A549 treated with Mapracorat at 1 μM for 4 hours (cell line): ENCODE data around the gene DCAF8. TPM values are rescaled to one million over a fixed set of nuclear protein-coding genes. Genes with fewer than 3 reads are reported as not detected.

ENCODE experiments used
- total RNA-seq: library from RNA; stranded (reverse); fragments of 200-300 nt; extraction: Qiagen RNA extraction; gene quantifications from 5 replicates; pipeline ENCODE4 v1.2.3, GENCODE V29; 2022

DCAF8 gene
- 40.5 to 56.2 TPM (median 51.8 TPM) in 5 replicates for total RNA-seq

DNA sequence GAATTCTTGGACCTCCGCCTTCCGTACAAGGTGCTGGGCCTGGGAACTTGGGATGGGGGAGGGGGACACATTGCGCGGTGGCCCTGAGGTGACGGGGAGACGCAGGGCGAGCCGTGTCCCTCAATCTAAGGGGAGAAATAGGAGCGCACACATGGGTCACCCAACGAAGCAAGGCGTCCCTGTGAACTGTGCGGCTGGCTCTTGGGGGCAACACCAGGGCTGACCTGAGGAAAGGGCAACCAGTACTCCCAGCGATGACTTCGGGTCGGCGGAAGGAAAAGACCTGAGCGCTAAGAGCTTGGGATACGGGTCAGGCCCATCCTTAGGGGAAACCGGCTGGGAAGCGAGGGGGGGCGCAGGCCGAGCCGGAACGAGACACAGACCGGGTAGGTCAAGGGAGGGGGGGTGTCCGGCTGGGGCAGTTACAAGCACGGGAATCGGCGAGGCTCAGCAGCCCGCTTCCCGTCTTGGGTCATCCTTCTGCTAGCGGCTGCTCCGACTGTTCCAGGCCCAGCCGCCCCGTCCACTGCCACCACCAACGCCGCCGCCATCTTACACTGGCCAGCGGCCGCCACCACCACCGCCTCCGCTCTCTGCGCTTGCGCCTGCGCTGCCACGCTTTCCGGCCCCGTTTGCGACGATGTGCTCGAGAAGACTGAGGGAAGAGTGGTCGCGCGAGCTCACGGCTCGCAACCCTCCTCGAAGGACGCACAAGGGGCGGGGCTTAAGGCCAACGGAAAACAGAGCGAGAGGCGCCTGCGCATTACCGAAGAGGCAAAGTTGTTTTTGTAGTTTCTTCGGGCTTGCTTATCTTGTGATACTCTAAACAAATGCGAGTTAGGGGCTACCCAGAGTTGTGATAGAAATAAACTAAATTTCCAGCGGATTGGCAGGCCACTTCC is at the start of gene DCAF8:
Gene DCAF8 (minus strand): TSS at position 657 of the 902 bp plus-strand sequence. CDS start 18,541 bp downstream, outside the sequence.

DNA sequence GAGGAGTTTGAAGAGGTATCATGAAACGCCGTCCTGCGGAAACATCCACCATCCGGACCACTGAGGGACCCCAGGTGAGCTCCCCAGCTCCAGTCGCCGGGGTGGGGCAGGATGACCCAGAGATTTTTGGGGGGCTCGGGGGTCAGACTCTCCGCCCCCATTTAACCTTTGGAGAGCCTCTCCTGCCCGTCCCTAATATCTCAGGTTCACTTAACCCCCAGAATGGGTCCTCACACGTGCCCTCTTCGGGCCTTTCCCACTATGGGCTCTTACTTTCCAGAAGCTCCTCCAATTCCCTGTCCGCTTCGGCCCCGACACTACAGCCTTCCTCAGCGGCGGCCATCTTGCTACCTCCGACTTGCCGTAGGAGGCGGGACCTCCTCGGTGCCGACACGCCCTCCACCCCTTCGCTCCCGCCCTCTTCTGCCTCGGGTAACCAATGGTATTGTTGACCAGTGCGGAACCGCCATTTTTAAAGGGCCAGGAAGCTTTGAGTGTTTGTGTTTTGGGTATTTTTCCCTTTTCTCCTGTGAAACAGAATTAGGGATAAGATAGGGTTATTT is 22.5 kb upstream of the DCAF8 start, which contains the start of gene PEX19:
Gene PEX19 (minus strand): TSS at position 352 of the 563 bp plus-strand sequence. CDS start 9 bp downstream, at position 343.

DNA sequence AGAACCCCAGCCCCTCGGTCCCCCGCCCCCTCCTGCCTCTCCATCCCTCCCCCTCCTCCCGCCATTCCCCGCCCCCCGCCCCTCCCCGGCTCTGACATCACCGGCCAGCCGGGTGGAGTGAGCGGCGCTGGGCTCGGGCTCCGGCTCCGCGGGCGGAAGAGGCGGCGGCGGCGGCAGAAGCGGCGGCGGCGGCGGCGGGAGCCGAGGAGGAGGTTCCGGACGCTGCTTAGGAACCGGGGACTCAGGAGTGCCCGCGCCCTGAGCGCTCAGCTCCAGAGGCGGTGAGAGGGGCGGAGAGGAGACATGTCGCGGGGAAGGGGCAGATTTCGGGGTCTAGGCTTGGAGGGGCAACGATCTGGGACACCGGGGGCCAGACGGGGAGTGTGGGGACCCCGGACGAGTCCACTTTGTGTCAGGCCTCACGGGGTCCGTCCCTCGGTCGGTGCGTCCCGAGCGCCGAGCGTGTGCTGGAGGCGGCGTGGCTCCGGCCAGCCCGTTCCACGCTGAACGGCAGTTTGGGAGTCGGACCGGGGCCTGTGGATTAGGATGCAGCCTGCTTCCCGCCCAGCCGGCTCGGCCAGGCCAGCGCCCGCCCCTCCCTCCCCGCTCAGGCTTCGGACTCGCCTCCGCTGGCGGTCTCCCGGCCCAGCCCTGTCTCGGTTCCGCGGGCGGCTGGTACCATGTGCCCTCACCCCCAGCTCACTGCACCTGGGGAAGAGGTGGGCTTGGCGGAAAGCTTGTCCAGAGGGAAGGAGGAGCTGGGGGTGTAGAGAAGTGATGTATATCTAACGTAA is 56.9 kb downstream of the DCAF8 start, which contains the start of gene PEA15:
Gene PEA15 (plus strand): TSS at position 143 of the 794 bp plus-strand sequence. CDS start 6,161 bp downstream, outside the sequence.

DNA sequence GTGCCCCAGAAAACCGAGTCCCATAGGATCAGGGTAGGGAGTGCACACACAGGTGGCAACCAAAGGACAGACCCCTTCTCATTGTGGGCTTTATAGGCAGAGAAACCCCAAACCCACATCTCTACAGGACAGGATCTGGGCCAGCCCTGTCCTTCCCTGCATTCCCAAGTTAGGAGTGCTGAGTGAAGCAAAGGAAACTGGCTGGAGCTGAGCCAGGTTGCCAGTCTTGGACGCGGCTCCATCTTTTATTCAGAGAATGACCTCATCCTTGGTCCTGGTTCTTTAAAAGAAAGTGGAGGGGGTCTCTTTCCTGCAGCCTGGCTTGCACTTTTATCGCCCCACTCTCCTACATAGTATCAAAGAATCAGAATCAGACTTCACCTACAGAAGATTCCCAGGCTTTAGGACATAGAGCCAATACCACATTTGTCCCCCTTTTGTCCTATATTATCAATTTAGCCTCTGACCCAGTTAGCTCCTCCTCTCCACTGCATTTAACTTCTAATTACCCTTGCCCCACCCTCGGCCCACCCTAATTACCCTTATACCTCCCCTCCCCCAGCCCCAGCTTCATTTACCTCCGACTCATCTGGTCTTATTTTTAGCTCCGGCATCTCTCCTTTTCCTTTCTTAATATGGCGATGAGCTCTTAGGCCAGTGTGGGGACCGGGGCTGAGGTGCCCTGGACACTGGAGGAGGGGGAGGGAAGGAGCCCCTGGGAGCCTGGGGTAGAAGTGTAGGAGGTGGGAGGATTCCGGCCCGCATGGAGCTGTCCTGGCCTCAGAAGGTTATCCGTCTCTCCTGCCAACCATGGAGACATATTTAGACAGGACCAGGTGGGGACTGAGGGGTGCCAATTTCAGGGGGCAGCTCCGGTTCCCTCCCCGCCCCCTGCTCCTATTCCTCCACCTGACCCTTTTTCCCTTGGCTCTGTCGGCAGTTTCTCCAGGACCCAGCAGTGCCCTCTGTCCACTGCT is 72.4 kb downstream of the DCAF8 start, which contains the start of gene CASQ1:
Gene CASQ1 (plus strand): TSS at position 927 of the 977 bp plus-strand sequence. CDS start 177 bp downstream, outside the sequence.

Other genes with a start within 250 kb of the DCAF8 start
- 3.8 to 4.4 TPM (median 4.2 TPM) in 5 replicates for gene PIGM, start 230.6 kb downstream of the DCAF8 start, total RNA-seq
- gene KCNJ10, start 192.4 kb downstream of the DCAF8 start, total RNA-seq, result not detected in 5 replicates
- gene KCNJ9, start 181.0 kb downstream of the DCAF8 start, total RNA-seq, result not detected in 5 replicates
- gene IGSF8, start 163.9 kb downstream of the DCAF8 start, total RNA-seq, result 6.4 to 10.7 TPM (median 9.3 TPM) in 5 replicates
- 0.04 to 0.10 TPM (median 0.05 TPM) in 5 replicates for gene ATP1A2, start 146.8 kb downstream of the DCAF8 start, total RNA-seq
- not detected in 5 replicates for gene ATP1A4, start 110.9 kb downstream of the DCAF8 start, total RNA-seq
- gene CASQ1, start 72.0 kb downstream of the DCAF8 start, total RNA-seq, result not detected in 5 replicates
- 177 to 215 TPM (median 186 TPM) in 5 replicates for gene PEA15, start 57.2 kb downstream of the DCAF8 start, total RNA-seq
- 20.8 to 27.6 TPM (median 24.2 TPM) in 5 replicates for gene PEX19, start 22.6 kb upstream of the DCAF8 start, total RNA-seq
- 74.1 to 94.3 TPM (median 86.1 TPM) in 5 replicates for gene COPA, start 80.7 kb upstream of the DCAF8 start, total RNA-seq
- gene NCSTN, start 80.8 kb upstream of the DCAF8 start, total RNA-seq, result 38.1 to 48.5 TPM (median 46.2 TPM) in 5 replicates
- gene NHLH1, start 104.5 kb upstream of the DCAF8 start, total RNA-seq, result 0.38 to 0.74 TPM (median 0.39 TPM) in 5 replicates
- 0.57 to 0.82 TPM (median 0.79 TPM) in 5 replicates for gene VANGL2, start 138.0 kb upstream of the DCAF8 start, total RNA-seq